ENCODE data around the gene GGT1.
"Not testable (repeated sequence)": the region's sequence is repeated elsewhere in the genome, so short reads cannot be mapped to it uniquely, and the experiment has no call there.

The GGT1 gene

GRCh38 chr22:24599958-24600715 lies 2.9 kb upstream of the GGT1 start:
- peak; percentile 53 for DNase-seq

DNA sequence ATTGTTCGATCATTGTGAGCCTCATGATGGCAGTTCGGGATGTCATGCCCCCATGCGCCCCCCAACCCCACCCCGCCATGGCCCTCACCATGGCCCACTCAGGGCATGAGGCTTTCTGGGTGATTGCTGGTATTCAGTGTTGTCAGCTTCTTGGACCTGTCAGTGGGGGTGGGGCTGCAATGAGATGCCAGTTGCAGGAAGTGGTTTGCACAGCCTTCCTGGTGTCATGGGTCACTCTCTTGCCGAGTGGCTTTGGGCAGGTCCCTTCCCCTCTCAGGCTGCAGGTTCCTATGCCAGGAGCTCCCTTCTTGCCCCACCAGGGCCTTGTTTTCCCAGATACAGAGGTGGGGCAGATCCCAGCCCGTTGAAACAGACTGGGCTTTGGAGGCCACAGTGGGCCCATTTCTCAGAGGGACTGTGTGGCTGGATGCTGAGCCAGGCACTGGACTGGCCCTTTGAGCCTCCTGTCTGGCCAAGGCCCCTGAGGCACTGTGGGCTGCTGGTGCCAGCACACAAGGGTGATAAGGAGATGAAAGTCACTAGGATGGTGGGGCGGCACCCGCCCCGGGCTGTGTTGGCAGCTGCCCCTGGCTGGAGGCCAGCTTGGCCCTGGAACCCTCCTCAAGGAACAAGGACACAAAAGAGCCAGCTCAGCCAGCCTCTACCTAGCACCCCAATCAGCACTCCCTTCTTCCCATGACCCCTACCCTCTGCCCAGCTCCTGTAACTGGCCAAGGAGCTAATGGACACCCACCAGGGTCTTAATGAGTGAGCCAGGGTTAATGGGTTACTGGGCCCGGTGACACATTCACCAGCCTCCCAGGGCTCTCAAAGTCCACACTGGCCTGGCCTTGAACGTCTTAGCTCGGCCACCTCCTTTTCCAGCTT lies 1.5 kb upstream of the GGT1 start:
- DNase-seq: peak; percentile 87

GRCh38 chr22:24602105-24602749 lies 766 bp upstream of the GGT1 start:
- not testable (repeated sequence) for DNase-seq

DNA sequence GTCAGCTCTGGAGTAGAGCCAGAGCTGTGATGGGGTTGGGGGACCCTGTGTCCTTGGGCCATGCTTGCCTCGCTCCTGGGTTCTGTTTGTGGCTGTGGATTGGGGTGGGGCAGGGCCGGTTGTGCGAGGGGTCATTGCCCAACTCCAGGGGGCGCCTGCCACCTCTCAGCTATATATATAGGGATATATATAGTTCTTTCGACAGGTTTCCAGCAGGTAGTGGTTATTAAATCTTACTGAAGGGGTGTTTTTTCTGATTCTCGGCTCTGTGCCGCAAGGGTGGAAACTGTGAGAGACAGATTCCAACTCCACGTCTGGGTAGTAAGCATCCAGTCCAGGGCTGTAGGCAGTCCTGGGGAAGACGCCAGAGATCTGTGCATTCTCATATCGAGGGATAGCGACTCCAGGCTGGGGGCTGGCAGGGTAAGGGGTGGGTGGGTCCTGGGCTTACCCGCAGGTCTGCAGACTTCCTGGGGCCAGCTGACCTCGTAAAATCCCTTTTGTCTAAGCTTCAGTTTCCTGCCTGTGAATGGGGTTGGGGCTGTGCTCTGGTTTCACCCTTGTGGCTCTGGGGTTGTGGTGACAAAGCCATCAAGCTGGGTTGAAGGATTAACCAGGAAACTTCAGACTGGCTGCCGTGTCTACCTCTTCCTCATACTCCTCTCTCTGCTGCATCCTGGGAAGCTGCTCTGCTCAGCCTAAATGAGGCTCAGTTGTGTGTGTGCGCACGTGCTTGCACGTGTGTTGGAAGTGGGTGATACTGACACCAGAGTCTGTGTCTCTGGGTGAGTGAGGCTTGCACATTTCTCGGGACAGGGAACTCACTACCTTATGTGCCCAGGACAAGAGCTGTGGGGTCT lies 1.0 kb downstream of the GGT1 start:
- DNase-seq: peak; percentile 70

GRCh38 chr22:24606340-24606739 lies 3.3 kb downstream of the GGT1 start:
- peak; percentile 29 for DNase-seq

- DNase-seq: peak; percentile 90
Measured at GRCh38 chr22:24607429-24607983, 4.5 kb downstream of the GGT1 start.

GRCh38 chr22:24608327-24608726 lies 5.3 kb downstream of the GGT1 start:
- DNase-seq: not testable (repeated sequence)

- DNase-seq: not testable (repeated sequence)
Measured at GRCh38 chr22:24609888-24610287, 6.9 kb downstream of the GGT1 start.

- not testable (repeated sequence) for DNase-seq
Measured at GRCh38 chr22:24614794-24615193, 11.8 kb downstream of the GGT1 start.

DNA sequence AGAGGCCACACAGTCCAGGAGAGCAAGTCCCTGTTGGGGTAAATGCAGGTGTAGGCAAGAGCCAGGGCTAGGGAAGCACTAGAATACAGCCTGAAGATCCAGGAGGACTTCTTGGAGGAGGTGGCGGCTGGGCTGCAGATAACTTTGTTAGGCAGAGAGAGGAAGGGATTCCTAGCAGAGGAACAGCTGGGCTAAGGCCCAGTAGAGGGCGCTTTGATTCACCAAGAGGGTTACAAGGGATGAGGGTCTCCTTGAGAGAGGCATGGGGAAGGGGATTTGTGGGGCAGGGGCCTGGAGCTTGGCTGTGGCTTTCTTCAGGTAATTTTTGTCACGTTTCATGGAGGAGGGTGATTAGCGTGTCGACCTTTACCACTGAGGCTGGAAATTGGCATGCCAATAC lies 18.3 kb downstream of the GGT1 start:
- not testable (repeated sequence) for DNase-seq

- DNase-seq: not testable (repeated sequence)
Measured at GRCh38 chr22:24622596-24622995, 19.6 kb downstream of the GGT1 start.

DNA sequence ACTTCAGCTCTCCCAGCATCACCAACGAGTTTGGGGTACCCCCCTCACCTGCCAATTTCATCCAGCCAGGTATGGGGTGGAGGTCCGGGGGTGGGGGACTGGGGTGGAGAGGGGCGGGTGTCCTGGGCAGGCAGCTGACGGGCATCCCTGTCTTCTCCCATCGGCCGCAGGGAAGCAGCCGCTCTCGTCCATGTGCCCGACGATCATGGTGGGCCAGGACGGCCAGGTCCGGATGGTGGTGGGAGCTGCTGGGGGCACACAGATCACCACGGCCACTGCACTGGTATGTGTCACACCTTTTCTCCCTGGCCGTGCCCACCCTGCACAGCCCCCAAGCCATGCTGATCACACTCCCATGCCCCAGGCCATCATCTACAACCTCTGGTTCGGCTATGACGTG lies 24.9 kb downstream of the GGT1 start:
- not testable (repeated sequence) for DNase-seq

- DNase-seq: peak; percentile 6
Measured at GRCh38 chr22:24629069-24629468, 26.1 kb downstream of the GGT1 start.

- DNase-seq: not testable (repeated sequence)
Measured at GRCh38 chr22:24630812-24631427, 27.9 kb downstream of the GGT1 start.

DNA sequence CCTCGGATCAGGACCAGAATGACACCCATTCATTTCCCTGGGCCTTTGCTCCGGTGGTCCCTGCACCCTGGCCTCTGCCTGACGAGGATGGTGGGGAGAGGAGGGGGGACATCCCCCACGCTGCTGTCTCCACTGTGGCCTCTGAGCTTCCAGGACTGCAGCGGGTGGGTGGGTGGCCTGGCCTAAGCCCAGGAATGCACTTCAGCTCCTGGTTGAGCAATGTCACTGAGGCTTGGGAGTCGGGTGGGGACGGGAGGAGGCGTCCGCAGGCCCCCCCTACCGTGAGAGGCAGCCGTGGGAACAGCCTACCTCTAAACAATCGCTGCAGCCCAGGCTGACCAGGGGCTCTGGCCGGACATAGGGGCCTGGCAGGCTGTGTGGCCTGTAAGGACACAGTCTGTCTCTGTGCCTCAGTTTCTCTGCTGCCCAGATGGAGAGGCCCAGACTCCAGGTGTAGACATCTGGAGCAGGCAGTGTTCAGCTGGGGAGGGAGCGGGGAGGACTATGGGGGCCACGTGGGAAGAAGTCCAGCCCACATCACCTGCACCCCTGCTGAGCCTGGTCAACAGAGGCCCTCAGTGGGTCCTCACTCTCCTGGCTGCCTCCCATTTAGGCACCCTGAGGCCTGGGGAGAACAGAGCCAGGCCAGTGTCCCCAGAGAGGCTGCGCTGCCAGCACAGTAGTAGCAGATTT lies 28.6 kb downstream of the GGT1 start:
- DNase-seq: not testable (repeated sequence)

DNA sequence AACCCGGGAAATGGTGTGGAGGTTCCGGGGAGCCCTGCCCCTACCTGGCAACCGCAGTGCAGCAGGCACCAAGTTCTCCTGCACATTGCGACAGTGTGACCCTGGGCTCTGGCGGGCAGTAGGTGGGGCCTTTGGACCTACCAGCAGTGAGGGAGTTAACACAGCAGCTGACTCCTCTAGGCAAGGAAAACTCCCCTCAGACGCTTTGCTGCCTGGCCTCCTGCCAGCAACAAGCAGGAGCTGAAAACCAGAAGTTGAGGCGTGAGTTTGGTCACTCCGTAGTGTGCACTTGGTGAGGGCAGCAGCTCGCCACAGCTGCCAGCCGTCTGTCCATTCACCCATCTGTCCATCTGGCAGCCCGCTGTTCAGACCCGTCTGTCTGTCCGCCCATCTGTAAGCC lies 29.6 kb downstream of the GGT1 start:
- peak; percentile 11 for DNase-seq

DNA sequence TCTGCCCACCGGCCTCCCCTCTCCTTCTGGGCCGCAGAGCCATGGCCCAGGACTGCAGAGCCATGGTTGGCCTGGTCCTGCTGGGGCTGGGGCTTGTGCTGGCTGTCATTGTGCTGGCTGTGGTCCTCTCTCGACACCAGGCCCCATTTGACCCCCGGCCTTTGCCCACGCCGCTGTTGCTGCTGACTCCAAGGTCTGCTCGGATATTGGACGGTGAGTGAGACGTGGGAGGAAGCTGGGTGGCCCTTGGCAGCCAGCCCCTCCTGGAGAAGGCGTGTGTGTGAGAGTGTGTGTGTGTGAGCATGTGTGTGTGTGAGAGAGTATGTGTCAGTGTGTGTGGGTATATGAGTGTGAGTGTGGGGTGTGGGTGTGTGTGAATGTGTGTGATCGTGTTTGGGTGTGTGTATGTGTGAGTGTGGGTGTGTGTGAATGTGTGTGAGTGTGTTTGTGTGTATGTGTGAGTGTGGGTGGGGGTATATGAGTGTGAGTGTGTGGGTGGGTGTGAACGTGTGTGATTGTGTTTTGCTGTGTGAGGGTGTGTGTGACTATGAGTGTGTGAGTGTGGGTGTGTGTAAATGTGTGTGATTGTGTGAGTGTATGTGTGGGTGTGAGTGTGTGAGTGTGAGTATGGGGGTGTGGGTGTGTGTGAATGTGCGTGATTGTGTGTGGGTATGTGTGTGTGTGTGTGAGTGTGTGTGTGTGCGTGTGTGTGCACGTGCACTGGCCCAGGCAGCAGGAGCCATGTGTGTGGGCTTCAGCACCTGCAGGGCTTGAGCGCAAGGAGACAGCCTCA lies 30.4 kb downstream of the GGT1 start:
- DNase-seq: not testable (repeated sequence)

GRCh38 chr22:24634776-24635389 lies 31.9 kb downstream of the GGT1 start:
- not testable (repeated sequence) for DNase-seq

- DNase-seq: not testable (repeated sequence)
Measured at GRCh38 chr22:24636513-24636912, 33.5 kb downstream of the GGT1 start.

GRCh38 chr22:24642307-24642706 lies 39.3 kb downstream of the GGT1 start:
- DNase-seq: not testable (repeated sequence)
